Left forelimb (tissue), 1 donor: ENCODE results near the gene GPATCH4.
"Not testable (repeated sequence)": the region's sequence is repeated elsewhere in the genome, so short reads cannot be mapped to it uniquely, and the experiment has no call there.

Experiments used
- DNase-seq: peaks from one replicate; pipeline ENCODE4 v3.0.0-alpha.2; 2018; ENCODE audit warnings: low spot score

Gene GPATCH4

GRCh38 chr1:156601122-156601830 is at the start of gene GPATCH4:
GPATCH4 (minus strand) TSS chr1:156601479.
- DNase-seq = peak; percentile 83

GRCh38 chr1:156648951-156649350 is 47.7 kb upstream of the GPATCH4 start:
- no peak for DNase-seq

- no peak for DNase-seq
Measured at GRCh38 chr1:156648496-156648895, 47.2 kb upstream of the GPATCH4 start.

GRCh38 chr1:156647351-156647750 is 46.1 kb upstream of the GPATCH4 start:
- no peak for DNase-seq

GRCh38 chr1:156646738-156647211 is 45.5 kb upstream of the GPATCH4 start:
- DNase-seq = no peak

- DNase-seq = no peak
Measured at GRCh38 chr1:156645666-156646065, 44.4 kb upstream of the GPATCH4 start.

GRCh38 chr1:156645056-156645455 is 43.8 kb upstream of the GPATCH4 start:
- no peak for DNase-seq

GRCh38 chr1:156644640-156645039 is 43.4 kb upstream of the GPATCH4 start:
- DNase-seq = no peak

- DNase-seq = no peak
Measured at GRCh38 chr1:156644146-156644545, 42.9 kb upstream of the GPATCH4 start.

- no peak for DNase-seq
Measured at GRCh38 chr1:156643778-156644092, 42.5 kb upstream of the GPATCH4 start.

GRCh38 chr1:156643049-156643777 is 41.9 kb upstream of the GPATCH4 start:
- DNase-seq = no peak

- no peak for DNase-seq
Measured at GRCh38 chr1:156642265-156643048, 41.2 kb upstream of the GPATCH4 start.

GRCh38 chr1:156641761-156642264 is 40.5 kb upstream of the GPATCH4 start, which contains the start of gene BCAN:
BCAN (plus strand) TSS chr1:156642117; CDS start chr1:156646055, 3,938 bp downstream.
- DNase-seq = no peak

- no peak for DNase-seq
Measured at GRCh38 chr1:156640842-156641706, 39.8 kb upstream of the GPATCH4 start.

GRCh38 chr1:156639601-156640101 is 38.4 kb upstream of the GPATCH4 start:
- DNase-seq = no peak

- DNase-seq = no peak
Measured at GRCh38 chr1:156638189-156638985, 37.1 kb upstream of the GPATCH4 start.

GRCh38 chr1:156632355-156632754 is 31.1 kb upstream of the GPATCH4 start:
- no peak for DNase-seq

GRCh38 chr1:156631152-156631551 is 29.9 kb upstream of the GPATCH4 start:
- not testable (repeated sequence) for DNase-seq

GRCh38 chr1:156629823-156630449 is 28.7 kb upstream of the GPATCH4 start:
- DNase-seq = no peak

GRCh38 chr1:156627313-156627880 is 26.1 kb upstream of the GPATCH4 start:
- no peak for DNase-seq
